GM19043 (cell line): ENCODE measurements around the gene CACNA1C.
"Not testable (repeated sequence)": the region's sequence is repeated elsewhere in the genome, so short reads cannot be mapped to it uniquely, and the experiment has no call there.

Source experiments
- ATAC-seq: cut with Tn5 transposase; IDR thresholded peaks from one replicate; pipeline ENCODE4 v1.9.1; 2021; ENCODE audit warnings: low read depth; ENCODE audit not compliant: unreplicated experiment

The CACNA1C gene

GRCh38 chr12:2110127-2110526 lies 57.3 kb downstream of the CACNA1C start:
- ATAC-seq = no peak

GRCh38 chr12:2110849-2111566 lies 58.2 kb downstream of the CACNA1C start:
- ATAC-seq = no peak

GRCh38 chr12:2111826-2112225 lies 59.0 kb downstream of the CACNA1C start:
- no peak for ATAC-seq

DNA sequence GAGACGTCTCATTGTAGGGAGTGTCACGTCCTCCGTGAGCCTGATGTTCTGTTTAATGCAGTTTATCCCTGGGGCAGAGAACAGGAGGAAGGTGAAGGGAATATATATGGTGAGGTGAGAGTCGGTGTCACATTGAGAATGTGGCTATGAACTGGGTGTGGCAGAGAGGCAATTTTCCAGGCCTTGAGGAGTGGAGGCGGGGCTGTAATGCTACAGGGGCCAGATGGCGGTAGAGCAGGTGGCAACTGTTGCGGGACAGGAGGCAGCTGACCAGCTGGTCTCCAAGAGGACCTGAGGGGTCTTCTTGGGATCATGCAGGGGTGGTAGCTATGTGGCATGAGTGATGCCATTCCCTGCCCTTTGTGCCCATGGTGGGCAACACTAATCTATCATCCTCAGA lies 59.6 kb downstream of the CACNA1C start:
- no peak for ATAC-seq

DNA sequence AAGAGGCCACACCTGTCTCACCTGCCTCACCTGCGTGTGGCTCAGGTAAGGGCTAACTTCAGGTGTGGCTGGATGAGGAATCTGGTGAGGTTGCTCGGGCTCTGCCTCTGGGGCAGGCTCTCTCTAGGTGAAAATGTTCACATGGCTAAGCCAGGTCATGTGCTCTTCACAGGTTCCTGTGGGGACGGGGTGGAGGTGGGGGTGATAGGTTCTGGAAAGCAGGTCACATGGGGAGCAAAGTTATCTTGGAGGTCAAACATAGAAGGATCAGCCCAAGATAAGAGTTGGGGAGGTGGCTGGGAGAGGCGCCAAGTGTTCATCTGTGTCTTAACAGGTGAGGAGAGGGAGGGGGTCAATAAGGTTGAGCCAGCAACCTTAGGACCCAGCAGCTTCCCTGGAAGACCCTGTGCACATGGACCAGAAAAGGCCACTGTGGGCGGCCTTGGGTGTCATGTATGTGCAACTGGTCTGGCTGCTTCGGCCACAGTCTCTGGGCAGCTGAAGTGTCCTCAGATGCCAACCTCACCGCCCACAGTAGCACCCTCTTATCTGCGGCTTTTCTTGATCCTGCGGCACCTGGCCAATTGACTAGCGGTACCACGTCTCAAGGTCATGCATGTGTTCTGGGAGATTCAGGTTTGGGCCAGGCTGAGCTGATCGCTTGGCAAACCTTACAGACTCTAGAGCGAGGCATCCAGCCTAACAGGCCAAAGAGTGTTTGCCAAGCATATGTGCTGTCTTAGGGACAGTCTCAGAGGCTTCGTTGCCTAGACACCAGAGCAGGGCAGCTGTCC lies 60.5 kb downstream of the CACNA1C start:
- ATAC-seq = no peak

DNA sequence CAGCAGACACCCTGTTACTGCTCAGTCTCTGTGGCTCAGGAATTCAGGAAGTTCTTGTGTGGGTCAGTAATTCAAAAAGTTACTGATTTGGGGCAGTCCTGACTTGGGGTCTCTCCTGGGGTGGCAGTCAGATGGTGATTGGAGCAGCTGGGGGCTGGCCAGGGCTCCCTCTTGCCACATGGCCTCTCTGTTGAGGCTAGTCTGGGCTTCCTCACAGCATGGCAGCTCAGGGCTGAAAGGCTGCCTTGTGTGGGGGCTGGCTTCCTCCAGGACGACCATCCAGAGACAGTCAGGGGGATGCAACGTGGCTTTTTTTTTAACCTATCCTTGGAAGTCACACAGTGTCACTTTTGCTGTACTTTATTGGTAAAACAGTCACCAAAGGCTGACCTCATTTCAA lies 61.3 kb downstream of the CACNA1C start:
- ATAC-seq = no peak

GRCh38 chr12:2115101-2115845 lies 62.5 kb downstream of the CACNA1C start:
- no peak for ATAC-seq

DNA sequence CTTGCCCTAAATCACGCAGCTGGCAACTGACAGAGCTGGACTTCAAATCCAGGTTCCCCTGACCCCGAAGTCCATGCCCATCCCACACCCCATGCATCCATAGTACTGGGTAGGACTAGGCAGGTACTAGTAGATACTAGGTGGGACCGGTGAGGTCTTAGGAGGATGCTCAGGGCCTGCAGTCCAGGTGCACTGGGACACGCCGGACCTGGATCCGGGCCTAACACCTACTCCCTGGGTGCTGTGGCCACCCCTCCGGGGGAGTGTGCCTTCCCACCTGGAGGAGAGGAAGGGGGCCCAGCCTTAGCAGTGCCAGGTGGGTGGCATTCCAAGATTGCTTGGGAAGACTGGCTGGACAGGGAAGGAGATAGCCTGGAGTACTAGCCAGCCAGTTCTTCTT lies 64.8 kb downstream of the CACNA1C start:
- no peak for ATAC-seq

- ATAC-seq = no peak
Observed at GRCh38 chr12:2118061-2118460, 65.3 kb downstream of the CACNA1C start.

GRCh38 chr12:2118481-2119255 lies 65.9 kb downstream of the CACNA1C start:
- ATAC-seq = no peak

GRCh38 chr12:2119266-2119665 lies 66.5 kb downstream of the CACNA1C start:
- no peak for ATAC-seq

- no peak for ATAC-seq
Observed at GRCh38 chr12:2120982-2121758, 68.4 kb downstream of the CACNA1C start.

GRCh38 chr12:2124466-2125023 lies 71.8 kb downstream of the CACNA1C start:
- ATAC-seq = no peak

DNA sequence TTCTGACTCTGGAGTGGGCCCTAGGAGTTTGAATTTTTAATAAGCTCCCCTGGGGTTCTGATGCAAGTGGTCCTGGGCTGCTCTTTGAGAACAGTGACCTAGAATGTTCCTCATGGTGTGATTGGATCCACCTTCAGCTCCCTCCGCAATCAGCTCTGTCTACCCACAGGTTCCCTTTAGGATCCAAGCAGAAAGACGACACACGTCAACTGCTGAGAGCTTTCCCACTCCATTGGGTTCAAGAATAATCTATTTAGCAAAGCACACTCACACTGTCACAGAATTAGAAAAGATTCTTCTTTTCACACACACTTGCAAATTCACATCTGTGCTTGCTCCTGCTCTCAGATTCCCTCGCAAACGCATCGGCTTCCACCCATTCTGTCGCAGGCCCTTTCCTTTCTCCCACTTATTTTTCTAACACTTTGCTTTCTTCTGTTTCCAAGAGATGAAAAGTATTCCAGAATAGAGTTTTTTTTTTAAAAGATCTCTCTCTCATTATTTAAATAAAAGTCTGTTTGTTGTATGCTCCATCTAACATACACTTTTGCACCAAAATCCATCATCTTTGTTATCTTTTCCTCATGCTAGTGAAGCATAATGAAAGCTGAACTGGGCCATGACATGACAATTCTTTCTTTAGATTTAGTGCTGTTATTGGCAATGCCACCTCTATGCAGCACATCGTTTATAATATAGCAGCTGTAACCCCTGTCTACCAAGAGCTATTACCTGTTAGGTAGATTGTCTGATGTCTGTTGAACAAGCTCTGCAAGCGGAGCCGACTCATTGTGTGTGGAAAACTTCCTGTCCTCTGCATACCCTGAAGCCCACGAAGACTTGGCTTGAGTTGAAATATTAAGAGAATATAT lies 73.1 kb downstream of the CACNA1C start:
- ATAC-seq = no peak

DNA sequence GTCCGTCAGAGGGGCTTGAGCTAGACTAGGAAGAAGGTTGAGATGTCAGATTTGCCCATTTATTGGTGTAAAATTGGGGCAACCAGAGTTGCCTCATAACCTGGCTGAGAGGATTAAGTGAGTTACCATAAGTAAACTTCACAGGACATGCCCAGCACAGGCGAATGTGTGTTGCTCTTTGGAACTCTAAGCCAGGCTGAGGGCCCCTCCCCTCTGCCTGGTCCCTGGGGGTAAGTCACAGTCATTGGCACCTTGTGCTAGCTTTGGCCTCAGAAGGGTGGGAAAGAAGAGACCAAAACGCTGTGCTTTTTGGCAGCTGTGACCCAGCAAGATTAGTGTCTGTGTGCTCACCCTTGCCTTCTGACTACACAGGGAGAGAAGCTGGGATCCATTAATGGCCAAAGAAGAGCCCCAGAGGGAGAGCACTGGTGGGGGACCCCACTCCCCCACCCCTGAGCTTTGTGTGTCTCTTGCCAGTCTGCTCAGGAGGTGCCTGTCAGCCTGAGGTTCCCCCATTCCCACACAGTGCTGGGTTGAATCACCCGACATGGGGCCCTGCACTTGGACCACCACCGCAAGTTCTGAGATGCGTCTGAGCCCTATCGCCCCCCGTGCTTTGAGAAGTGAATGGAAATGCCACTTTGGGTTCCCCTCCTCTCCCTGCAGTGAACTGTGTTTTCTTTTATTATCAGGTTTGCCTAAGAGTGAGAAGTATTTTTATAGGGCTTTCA lies 74.1 kb downstream of the CACNA1C start:
- no peak for ATAC-seq

- ATAC-seq = no peak
Observed at GRCh38 chr12:2129076-2129475, 76.3 kb downstream of the CACNA1C start.

DNA sequence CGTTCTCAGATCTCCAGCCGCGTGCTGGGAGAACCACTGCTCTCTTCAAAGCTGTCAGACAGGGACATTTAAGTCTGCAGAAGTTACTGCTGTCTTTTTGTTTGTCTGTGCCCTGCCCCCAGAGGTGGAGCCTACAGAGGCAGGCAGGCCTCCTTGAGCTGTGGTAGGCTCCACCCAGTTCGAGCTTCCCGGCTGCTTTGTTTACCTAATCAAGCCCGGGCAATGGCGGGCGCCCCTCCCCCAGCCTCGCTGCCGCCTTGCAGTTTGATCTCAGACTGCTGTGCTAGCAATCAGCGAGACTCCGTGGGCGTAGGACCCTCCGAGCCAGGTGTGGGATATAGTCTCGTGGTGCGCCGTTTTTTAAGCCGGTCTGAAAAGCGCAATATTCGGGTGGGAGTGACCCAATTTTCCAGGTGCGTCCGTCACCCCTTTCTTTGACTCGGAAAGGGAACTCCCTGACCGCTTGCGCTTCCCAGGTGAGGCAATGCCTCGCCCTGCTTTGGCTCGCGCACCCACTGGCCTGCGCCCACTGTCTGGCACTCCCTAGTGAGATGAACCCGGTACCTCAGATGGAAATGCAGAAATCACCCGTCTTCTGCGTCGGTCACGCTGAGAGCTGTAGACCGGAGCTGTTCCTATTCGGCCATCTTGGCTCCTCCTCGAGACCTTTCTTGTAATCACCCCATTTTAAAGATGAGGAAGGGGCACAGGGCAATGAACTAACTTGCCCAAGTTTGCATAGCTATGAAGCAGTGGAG lies 83.1 kb downstream of the CACNA1C start:
- ATAC-seq = not testable (repeated sequence)
